ENCODE data around the gene RERE.
A peak's percentile ranks its signal among the peaks of the same experiment; 100 is the strongest.
"Not testable (repeated sequence)": the region's sequence is repeated elsewhere in the genome, so short reads cannot be mapped to it uniquely, and the experiment has no call there.

The RERE gene

GRCh38 chr1:8698012-8698630 is 119.3 kb downstream of the RERE start:
- TF ChIP-seq HDGF (IDR thresholded peaks at IDR 0.05; ENCODE audit: borderline replicate concordance) (no peak), FOXM1 (IDR thresholded peaks at IDR 0.05; ENCODE audit: borderline replicate concordance) (no peak), ZNF384 (IDR thresholded peaks at IDR 0.05) (no peak), FOXK2 (IDR thresholded peaks at IDR 0.05) (no peak), BHLHE40 (IDR thresholded peaks at IDR 0.05; ENCODE audit: borderline replicate concordance) (no peak), FOXA1 (IDR thresholded peaks at IDR 0.05) (no peak), SUZ12 (IDR thresholded peaks at IDR 0.05) (no peak), ARNT (IDR thresholded peaks at IDR 0.05) (no peak), TARDBP (IDR thresholded peaks at IDR 0.05) (no peak), NFRKB (IDR thresholded peaks at IDR 0.05) (no peak), L3MBTL2 (conservative IDR thresholded peaks at IDR 0.05) (no peak), CTBP1 (IDR thresholded peaks at IDR 0.05; ENCODE audit: borderline replicate concordance) (no peak), ELF4 (IDR thresholded peaks at IDR 0.05) (no peak), SP1 (IDR thresholded peaks at IDR 0.05) (no peak)
- TF ChIP-seq, protein P1, sequence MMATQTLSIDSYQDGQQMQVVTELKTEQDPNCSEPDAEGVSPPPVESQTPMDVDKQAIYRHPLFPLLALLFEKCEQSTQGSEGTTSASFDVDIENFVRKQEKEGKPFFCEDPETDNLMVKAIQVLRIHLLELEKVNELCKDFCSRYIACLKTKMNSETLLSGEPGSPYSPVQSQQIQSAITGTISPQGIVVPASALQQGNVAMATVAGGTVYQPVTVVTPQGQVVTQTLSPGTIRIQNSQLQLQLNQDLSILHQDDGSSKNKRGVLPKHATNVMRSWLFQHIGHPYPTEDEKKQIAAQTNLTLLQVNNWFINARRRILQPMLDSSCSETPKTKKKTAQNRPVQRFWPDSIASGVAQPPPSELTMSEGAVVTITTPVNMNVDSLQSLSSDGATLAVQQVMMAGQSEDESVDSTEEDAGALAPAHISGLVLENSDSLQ (IDR thresholded peaks at IDR 0.05) = no peak
- DNase-seq (ENCODE audit: extremely low spot score) = no peak
- ChIA-PET CTCF (interaction anchor here (0.6 kb wide), 1 partner anchor 13 kb away, joined by 4 read pairs; no protein-coding TSS in a partner anchor), POLR2A (interaction anchor here (0.6 kb wide), 1 partner anchor 142 kb away, joined by 3 read pairs; no protein-coding TSS in a partner anchor)

DNA sequence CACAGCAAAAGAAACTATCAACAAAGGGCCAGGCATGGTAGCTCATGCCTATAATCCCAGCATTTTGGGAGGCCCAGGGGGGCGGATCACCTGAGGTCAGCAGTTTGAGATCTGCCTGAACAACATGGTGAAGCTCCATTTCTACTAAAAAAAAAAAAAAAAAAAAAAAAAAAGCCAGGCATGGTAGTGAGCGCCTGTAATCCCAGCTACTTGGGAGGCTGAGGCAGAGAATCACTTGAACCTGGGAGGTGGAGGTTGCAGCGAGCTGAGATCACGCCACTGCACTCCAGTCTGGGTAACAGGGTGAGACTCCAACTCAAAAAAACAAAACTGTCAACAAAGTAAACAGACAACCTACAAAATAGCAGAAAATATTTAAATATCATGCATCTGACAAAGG is 122.0 kb downstream of the RERE start:
- POLR2A ChIA-PET; DNase-seq (ENCODE audit: extremely low spot score); CTCF ChIA-PET: not testable (repeated sequence)
- TF ChIP-seq ZNF384 (IDR thresholded peaks at IDR 0.05) = peak; percentile 59

- DNase-seq (ENCODE audit: extremely low spot score) = no peak
- ChIA-PET POLR2A (no interaction called here), CTCF (no interaction called here)
- TF ChIP-seq HDGF (IDR thresholded peaks at IDR 0.05; ENCODE audit: borderline replicate concordance) (no peak), L3MBTL2 (conservative IDR thresholded peaks at IDR 0.05) (no peak), BHLHE40 (IDR thresholded peaks at IDR 0.05; ENCODE audit: borderline replicate concordance) (no peak), NFRKB (IDR thresholded peaks at IDR 0.05) (no peak), ZNF384 (IDR thresholded peaks at IDR 0.05) (no peak), LEF1 (IDR thresholded peaks at IDR 0.05; ENCODE audit: borderline replicate concordance) (no peak), SP1 (IDR thresholded peaks at IDR 0.05) (no peak), SUZ12 (IDR thresholded peaks at IDR 0.05) (no peak), ARNT (IDR thresholded peaks at IDR 0.05) (no peak), CTBP1 (IDR thresholded peaks at IDR 0.05; ENCODE audit: borderline replicate concordance) (no peak), TARDBP (IDR thresholded peaks at IDR 0.05) (no peak), FOXK2 (IDR thresholded peaks at IDR 0.05) (no peak)
- TF ChIP-seq, protein P1 (IDR thresholded peaks at IDR 0.05) = no peak
Measured at GRCh38 chr1:8693107-8693506, 124.3 kb downstream of the RERE start.

GRCh38 chr1:8691662-8692061 is 125.8 kb downstream of the RERE start:
- ChIA-PET POLR2A (no interaction called here), CTCF (interaction anchor here (1.1 kb wide), 1 partner anchor 20 kb away, joined by 3 read pairs; no protein-coding TSS in a partner anchor)
- no peak for TF ChIP-seq BHLHE40 (IDR thresholded peaks at IDR 0.05; ENCODE audit: borderline replicate concordance)
- no peak for TF ChIP-seq FOXK2 (IDR thresholded peaks at IDR 0.05)
- no peak for TF ChIP-seq TARDBP (IDR thresholded peaks at IDR 0.05)
- TF ChIP-seq SUZ12 (IDR thresholded peaks at IDR 0.05) = no peak
- no peak for TF ChIP-seq FOXA1 (IDR thresholded peaks at IDR 0.05)
- no peak for TF ChIP-seq L3MBTL2 (conservative IDR thresholded peaks at IDR 0.05)
- no peak for TF ChIP-seq FOXM1 (IDR thresholded peaks at IDR 0.05; ENCODE audit: borderline replicate concordance)
- no peak for TF ChIP-seq NFRKB (IDR thresholded peaks at IDR 0.05)
- TF ChIP-seq, protein P1 (IDR thresholded peaks at IDR 0.05) = no peak
- TF ChIP-seq ELF4 (IDR thresholded peaks at IDR 0.05) = no peak
- no peak for TF ChIP-seq ARNT (IDR thresholded peaks at IDR 0.05)
- TF ChIP-seq CTBP1 (IDR thresholded peaks at IDR 0.05; ENCODE audit: borderline replicate concordance) = no peak
- no peak for TF ChIP-seq LEF1 (IDR thresholded peaks at IDR 0.05; ENCODE audit: borderline replicate concordance)
- no peak for TF ChIP-seq SP1 (IDR thresholded peaks at IDR 0.05)
- no peak for TF ChIP-seq ZNF384 (IDR thresholded peaks at IDR 0.05)
- no peak for TF ChIP-seq HDGF (IDR thresholded peaks at IDR 0.05; ENCODE audit: borderline replicate concordance)
- DNase-seq (ENCODE audit: extremely low spot score) = no peak

DNA sequence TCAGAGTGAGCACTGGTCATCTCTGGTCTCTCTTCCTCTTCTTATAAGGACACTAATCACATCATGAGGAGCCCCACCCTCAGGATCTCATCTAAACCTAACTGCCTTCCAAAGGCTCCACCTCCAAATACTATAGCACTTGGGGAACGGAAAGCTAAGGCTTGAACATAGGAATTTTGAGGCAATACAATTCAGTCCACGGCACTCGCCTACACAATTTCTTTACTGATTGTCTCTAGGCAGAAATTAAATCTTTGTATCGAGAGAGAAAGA is 127.3 kb downstream of the RERE start:
- POLR2A ChIA-PET = interaction anchor here (0.8 to 1.4 kb wide), 2 partner anchors 11 to 16 kb away, joined by 3 read pairs; no protein-coding TSS in a partner anchor
- CTCF ChIA-PET = interaction anchor here (0.9 to 1.0 kb wide), 2 partner anchors 38 to 86 kb away, joined by 3 read pairs; no protein-coding TSS in a partner anchor

GRCh38 chr1:8689431-8690252 is 127.8 kb downstream of the RERE start:
- CTCF ChIA-PET = interaction anchor here (1.0 kb wide), 1 partner anchor 39 kb away, joined by 3 read pairs; no protein-coding TSS in a partner anchor
- POLR2A ChIA-PET = interaction anchor here (0.8 to 1.4 kb wide), 2 partner anchors 11 to 16 kb away, joined by 3 read pairs; no protein-coding TSS in a partner anchor
- TF ChIP-seq, protein P1 (IDR thresholded peaks at IDR 0.05) = no peak
- TF ChIP-seq CTBP1 (IDR thresholded peaks at IDR 0.05; ENCODE audit: borderline replicate concordance) = no peak
- no peak for TF ChIP-seq L3MBTL2 (conservative IDR thresholded peaks at IDR 0.05)
- no peak for TF ChIP-seq FOXM1 (IDR thresholded peaks at IDR 0.05; ENCODE audit: borderline replicate concordance)
- no peak for TF ChIP-seq FOXK2 (IDR thresholded peaks at IDR 0.05)
- TF ChIP-seq ZNF384 (IDR thresholded peaks at IDR 0.05) = no peak
- no peak for TF ChIP-seq SUZ12 (IDR thresholded peaks at IDR 0.05)
- TF ChIP-seq LEF1 (IDR thresholded peaks at IDR 0.05; ENCODE audit: borderline replicate concordance) = no peak
- no peak for TF ChIP-seq HDGF (IDR thresholded peaks at IDR 0.05; ENCODE audit: borderline replicate concordance)
- no peak for TF ChIP-seq ELF4 (IDR thresholded peaks at IDR 0.05)
- no peak for TF ChIP-seq NFRKB (IDR thresholded peaks at IDR 0.05)
- DNase-seq (ENCODE audit: extremely low spot score) = no peak

More for the DNA sequence above, 127.3 kb downstream of the RERE start:
- no peak for TF ChIP-seq LEF1 (IDR thresholded peaks at IDR 0.05; ENCODE audit: borderline replicate concordance)
- no peak for TF ChIP-seq L3MBTL2 (conservative IDR thresholded peaks at IDR 0.05)
- no peak for TF ChIP-seq ARNT (IDR thresholded peaks at IDR 0.05)
- TF ChIP-seq FOXK2 (IDR thresholded peaks at IDR 0.05) = no peak
- TF ChIP-seq SUZ12 (IDR thresholded peaks at IDR 0.05) = no peak
- DNase-seq (ENCODE audit: extremely low spot score) = no peak
